K562 (cell line): ENCODE results near the gene OR8B2. TPM values are rescaled to one million over a fixed set of nuclear protein-coding genes. Genes with fewer than 3 reads are reported as not detected.

Experiments
- ATAC-seq: fragments of 200-7000 bp; cut with Tn5 transposase; 3 replicates; pipeline ENCODE4 v1.9.1; 2020; ENCODE audit warnings: moderate library complexity
- BruUV-seq: library from RNA; stranded (reverse); fragments of 400-500 nt; replicated peaks from 2 replicates; lab custom pipeline; 2021; lab: Mats Ljungman, UMichigan
- CTCF ChIA-PET: fragments of 300-600 bp; formaldehyde crosslinking; extraction: SDS; loops from one replicate; lab custom pipeline; 2021; ENCODE audit warnings: low intra/inter-chr PET ratio; lab: Yijun Ruan, JAX
- POLR2A ChIA-PET: fragments of 300-600, 350-650 bp; sonication (Branson Sonifier 250); formaldehyde crosslinking; extraction: SDS; loops from one replicate; lab custom pipeline; 2021; ENCODE audit warnings: antibody characterized with exemption, inconsistent platforms; lab: Yijun Ruan, JAX
- DNase-seq, 4 experiments: peaks; one replicate each; pipeline versions ENCODE4 v3.0.0 to v3.0.0-alpha.2; 2011 to 2018; ENCODE audit warnings: low spot score in 3 of 4, mixed read lengths in 3 of 4; ENCODE audit errors: extremely low read depth in 1 of 4
- FAIRE-seq: peaks from 2 replicates; lab custom pipeline; 2011; peaks lifted over from hg19 to GRCh38; lab: Jason Lieb, UNC
- H2AFZ ChIP-seq: 2 replicates; pipeline ENCODE4 v1.6.0; 2011; ENCODE audit warnings: low read depth, low read length, control low read depth, inconsistent platforms
- H3K27ac ChIP-seq: fragments of 200-600 bp; 3 replicates; pipeline ENCODE4 v1.8.0; 2011; ENCODE audit warnings: low read depth, mild to moderate bottlenecking, control low read depth, inconsistent platforms, low read length, moderate library complexity, mixed read lengths; ENCODE audit errors: extremely low read depth
- H3K27me3 ChIP-seq, 2 experiments: fragments of 300-600 bp in 1 of 2; 2 replicates in 1 of 2; 3 replicates in 1 of 2; pipeline versions ENCODE4 v1.6.0 to v1.8.0; 2011; ENCODE audit warnings: inconsistent platforms in 2 of 2, low read length in 2 of 2, mild to moderate bottlenecking in 1 of 2, mixed read lengths in 1 of 2, moderate library complexity in 1 of 2; ENCODE audit not compliant: control insufficient read depth in 2 of 2, insufficient read depth in 2 of 2
- H3K36me3 ChIP-seq: fragments of 300-600 bp; 3 replicates; pipeline ENCODE4 v1.8.0; 2011; ENCODE audit warnings: mild to moderate bottlenecking, low read length, inconsistent platforms; ENCODE audit not compliant: control insufficient read depth, insufficient read depth
- H3K4me1 ChIP-seq, 2 experiments: fragments of 200-600 bp in 1 of 2; replicated peaks in 1 of 2; 2 replicates in 1 of 2; 3 replicates in 1 of 2; pipeline versions ENCODE4 v1.5.1 to v1.8.0; 2011; ENCODE audit warnings: inconsistent platforms in 2 of 2, low read length in 2 of 2, mild to moderate bottlenecking in 1 of 2, mixed read lengths in 1 of 2, moderate library complexity in 1 of 2; ENCODE audit not compliant: control insufficient read depth in 2 of 2, insufficient read depth in 2 of 2
- H3K4me2 ChIP-seq: 2 replicates; pipeline ENCODE4 v1.6.1; 2011; ENCODE audit warnings: low read length, control low read depth, inconsistent platforms, mixed read lengths; ENCODE audit not compliant: insufficient read depth
- H3K4me3 ChIP-seq: fragments of 200-600 bp; sonication (generic), shearing (Covaris generic); 2 replicates; pipeline ENCODE4 v1.5.1; 2016; ENCODE audit warnings: control low read depth, inconsistent platforms
- H3K79me2 ChIP-seq: fragments of 200-600 bp; 3 replicates; pipeline ENCODE4 v1.8.0; 2011; ENCODE audit warnings: low read length, inconsistent platforms; ENCODE audit not compliant: control insufficient read depth, insufficient read depth
- H3K9ac ChIP-seq, 2 experiments: 2 replicates each; pipeline versions ENCODE4 v1.6.0 to v1.6.1; 2011; ENCODE audit warnings: low read depth in 2 of 2, low read length in 2 of 2, control low read depth in 1 of 2, inconsistent platforms in 1 of 2, mild to moderate bottlenecking in 1 of 2, mixed read lengths in 1 of 2; ENCODE audit not compliant: insufficient read depth in 1 of 2
- H3K9me1 ChIP-seq: one replicate; pipeline ENCODE4 v1.6.0; 2011; ENCODE audit warnings: inconsistent platforms, mild to moderate bottlenecking, low read length, moderate library complexity; ENCODE audit not compliant: control insufficient read depth, insufficient read depth
- H3K9me3 ChIP-seq: replicated peaks from 2 replicates; pipeline ENCODE4 v1.5.1; 2011; ENCODE audit warnings: low read depth, low read length, inconsistent platforms; ENCODE audit not compliant: control insufficient read depth, insufficient read depth
- H4K20me1 ChIP-seq: replicated peaks from 2 replicates; pipeline ENCODE4 v1.6.1; 2011; ENCODE audit warnings: low read length, inconsistent platforms, mixed read lengths; ENCODE audit not compliant: control insufficient read depth, insufficient read depth
- CEBPB ChIP-seq: fragments of 450-650 bp; IDR thresholded peaks from 2 replicates; pipeline ENCODE4 v1.6.1; 2016; ENCODE audit warnings: missing genetic modification characterization, missing compliant biosample characterization
- ERF ChIP-seq: fragments of 450-650 bp; formaldehyde crosslinking; IDR thresholded peaks from 2 replicates; pipeline ENCODE4 v1.4.0; 2020; ENCODE audit warnings: mild to moderate bottlenecking, mixed read lengths
- HEY1 ChIP-seq: fragments of 250-450 bp; sonication (Bioruptor Pico); IDR thresholded peaks from 2 replicates; pipeline ENCODE4 v1.5.0; 2020; ENCODE audit warnings: mild to moderate bottlenecking, moderate library complexity, borderline replicate concordance
- HMBOX1 ChIP-seq: sonication (generic); IDR thresholded peaks from 2 replicates; pipeline ENCODE4 v1.6.1; 2016
- NBN ChIP-seq: fragments of 450-650 bp; IDR thresholded peaks from 2 replicates; pipeline ENCODE4 v1.6.1; 2016; ENCODE audit warnings: low read depth, mild to moderate bottlenecking
- POLR2G ChIP-seq: fragments of 200-400 bp; formaldehyde crosslinking; IDR thresholded peaks from 2 replicates; pipeline ENCODE4 v1.6.1; 2017; ENCODE audit warnings: low read depth, mild to moderate bottlenecking, antibody characterized with exemption, low read length, moderate library complexity
- SPI1 ChIP-seq: IDR thresholded peaks from 2 replicates; pipeline ENCODE4 v1.6.1; 2011; ENCODE audit warnings: low read depth, low read length, control low read depth, borderline replicate concordance
- TEAD4 ChIP-seq, 2 experiments: sonication (generic) in 1 of 2; formaldehyde crosslinking in 1 of 2; IDR thresholded peaks; 2 replicates each; pipeline versions ENCODE4 v1.6.1 to v1.8.0; 2012 to 2022; ENCODE audit warnings: borderline replicate concordance in 1 of 2, inconsistent platforms in 1 of 2, low read length in 1 of 2, mild to moderate bottlenecking in 1 of 2, missing genetic modification reagents in 1 of 2
- ZBTB26 ChIP-seq: fragments of 450-650 bp; formaldehyde crosslinking; IDR thresholded peaks from 2 replicates; pipeline ENCODE4 v1.4.0; 2022; ENCODE audit warnings: missing genetic modification characterization
- ZNF165 ChIP-seq: fragments of 250-450 bp; sonication (Bioruptor Pico); IDR thresholded peaks from 2 replicates; pipeline ENCODE4 v1.4.0; 2020; ENCODE audit warnings: borderline replicate concordance
- ZSCAN29 ChIP-seq: fragments of 450-650 bp; IDR thresholded peaks from 2 replicates; pipeline ENCODE4 v1.6.1; 2017
- WGBS: fragments of 100-300 bp; shearing (Covaris generic); methylation state at CpG from one replicate; pipeline ENCODE4 v1.1.6; 2016; ENCODE audit warnings: low coverage, mixed read lengths; ENCODE audit not compliant: insufficient coverage; ENCODE audit errors: missing lambda C conversion rate; 5-methylcytosine and 5-hydroxymethylcytosine counted together
- in situ Hi-C: fragments of 300-500 bp; cut with MboI; formaldehyde crosslinking; loops from 4 replicates; pipeline ENCODE4 v1.15.0; 2018; ENCODE audit warnings: inconsistent platforms, mixed read lengths
- intact Hi-C: fragments of 100-400 bp; cut with micrococcal nuclease; formaldehyde crosslinking; loops from 2 replicates; pipeline ENCODE4 v1.14.2; 2022
- polyA plus RNA-seq, 8 experiments: library from polyadenylated mRNA; depleted of rRNA in 4 of 8; stranded (reverse) in 5 of 8; unstranded in 3 of 8; fragments of >200 nt; fragmentation: Nextera tagmentation in 2 of 8; fragmentation: Illumina TruSeq in 1 of 8; extraction: Ambion mirVana in 2 of 8; extraction: Trizol in 1 of 8; gene quantifications; 2 replicates each; pipeline versions ENCODE4 v1.2.1 to v1.2.3, GENCODE V29; 2011 to 2014; ENCODE audit warnings: inconsistent platforms in 1 of 8, missing spikeins in 1 of 8
- total RNA-seq, 7 experiments: library from RNA; depleted of rRNA in 6 of 7; stranded (reverse); fragments of >200 nt in 6 of 7; fragmentation: Illumina TruSeq in 2 of 7; extraction: Trizol in 2 of 7; gene quantifications; 2 replicates each; pipeline versions ENCODE4 v1.2.1 to v1.2.3, GENCODE V29; 2011 to 2021; ENCODE audit warnings: low replicate concordance in 1 of 7

OR8B2 gene
- total and polyA plus RNA-seq, 9 of the 15 experiments (the other 6 are each of a cell fraction or from before 2014, with no cell fraction given) = 0.56 TPM; not detected in 8

GRCh38 chr11:124340142-124340447 is 44.2 kb downstream of the OR8B2 start (continued):
- no peak for TF ChIP-seq ZSCAN29
- no peak for TF ChIP-seq ZBTB26
- TF ChIP-seq ERF (CRISPR knock-in tag) = no peak
- no peak for TF ChIP-seq ZNF165 (CRISPR knock-in tag)

DNA sequence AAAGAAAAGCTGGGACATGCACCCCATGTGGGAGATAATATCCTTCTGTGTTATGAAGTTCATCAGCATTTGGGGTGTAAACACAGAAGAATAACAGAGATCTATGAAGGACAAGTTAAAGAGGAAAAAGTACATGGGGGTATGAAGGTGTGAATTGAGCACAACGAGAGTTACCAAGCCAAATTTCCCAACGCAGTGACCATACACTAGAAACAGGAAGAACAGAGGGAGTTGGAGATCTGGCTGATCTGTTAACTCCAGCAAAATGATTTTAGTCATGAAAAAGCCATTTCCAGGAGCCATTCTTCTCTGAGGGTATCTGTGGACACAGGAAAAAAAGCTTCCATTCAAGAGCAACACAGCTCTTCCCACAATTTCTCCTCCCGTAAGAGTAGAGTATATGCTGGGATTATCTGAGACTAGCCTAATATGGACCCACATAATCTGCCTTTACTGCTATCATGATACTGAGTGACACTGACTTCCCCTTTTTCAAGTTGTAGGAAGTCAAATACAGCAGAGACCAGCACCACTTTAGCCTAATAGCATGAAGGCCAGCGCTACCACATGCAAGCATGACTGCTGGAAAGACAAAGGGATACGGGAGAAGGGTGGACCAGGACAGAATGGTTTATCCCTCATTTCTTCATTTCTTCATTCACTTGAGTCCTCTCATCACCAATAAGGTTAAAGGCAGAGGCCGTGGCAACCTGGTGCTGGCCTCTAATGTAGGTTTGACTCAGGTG is 44.7 kb downstream of the OR8B2 start:
- FAIRE-seq (no peak), DNase-seq (no peak), ATAC-seq (no peak)
- CTCF ChIA-PET = no interaction called here
- Histone ChIP-seq H3K79me2 (no peaks in the 10 kb centered on the region), H3K4me1 (no peaks in the 10 kb centered on the region; a peak in 1 of 5 replicates), H3K9me1 (no peaks in the 10 kb centered on the region), H3K36me3 (no peaks in the 10 kb centered on the region), H3K27ac (no peak overlapping the region), H2AFZ (no peak overlapping the region), H3K9me3 (no peaks in the 10 kb centered on the region), H3K4me3 (no peak overlapping the region), H3K4me2 (no peak overlapping the region), H3K9ac (no peak overlapping the region), H3K27me3 (no peaks in the 10 kb centered on the region), H4K20me1 (no peaks in the 10 kb centered on the region)
- in situ Hi-C loops = no loop called here
- 38% methylated on average over 6 of the region's 6 CpGs for WGBS
- TF ChIP-seq NBN (no peak), SPI1 (peak; percentile 87), POLR2G (no peak), TEAD4 (IDR thresholded peaks at IDR 0.05; ENCODE audit: low read length) (no peak), TEAD4 (CRISPR knock-in tag; IDR thresholded peaks at IDR 0.05; ENCODE audit: borderline replicate concordance) (no peak), HEY1 (no peak), CEBPB (tag) (no peak), HMBOX1 (peak; percentile 18; the same call in 1 of the 2 replicates)
- no TSS peak for BruUV-seq
- intact Hi-C loops = no loop called here
- POLR2A ChIA-PET = interaction anchor here (0.9 kb wide), 1 partner anchor 18 kb away, joined by 3 read pairs; no protein-coding TSS in a partner anchor
